Measurements from ENCODE around the gene SEMA6D.
"Not testable (repeated sequence)": the region's sequence is repeated elsewhere in the genome, so short reads cannot be mapped to it uniquely, and the experiment has no call there.

SEMA6D gene

GRCh38 chr15:47715856-47716445 lies 1.4 kb upstream of the SEMA6D start:
- in situ Hi-C loops (cut with HindIII; ENCODE audit: low sequenced_read_pairs), result no loop called here

GRCh38 chr15:47716516-47716915 lies 789 bp upstream of the SEMA6D start:
- in situ Hi-C loops (cut with HindIII; ENCODE audit: low sequenced_read_pairs), result no loop called here

GRCh38 chr15:47718497-47719437 lies 1.5 kb downstream of the SEMA6D start:
- in situ Hi-C loops (cut with HindIII; ENCODE audit: low sequenced_read_pairs), result no loop called here

- in situ Hi-C loops (cut with HindIII; ENCODE audit: low sequenced_read_pairs), result no loop called here
Measured at GRCh38 chr15:47719730-47720129, 2.4 kb downstream of the SEMA6D start.

GRCh38 chr15:47720555-47720954 lies 3.2 kb downstream of the SEMA6D start:
- in situ Hi-C loops (cut with HindIII; ENCODE audit: low sequenced_read_pairs), result no loop called here

GRCh38 chr15:47721676-47722075 lies 4.4 kb downstream of the SEMA6D start:
- in situ Hi-C loops (cut with HindIII; ENCODE audit: low sequenced_read_pairs), result no loop called here

GRCh38 chr15:47724346-47724745 lies 7.0 kb downstream of the SEMA6D start:
- in situ Hi-C loops (cut with HindIII; ENCODE audit: low sequenced_read_pairs), result no loop called here

- in situ Hi-C loops (cut with HindIII; ENCODE audit: low sequenced_read_pairs), result no loop called here
Measured at GRCh38 chr15:47725051-47725450, 7.7 kb downstream of the SEMA6D start.

- in situ Hi-C loops (cut with HindIII; ENCODE audit: low sequenced_read_pairs), result no loop called here
Measured at GRCh38 chr15:47725906-47726305, 8.6 kb downstream of the SEMA6D start.

- in situ Hi-C loops (cut with HindIII; ENCODE audit: low sequenced_read_pairs), result no loop called here
Measured at GRCh38 chr15:47726399-47726823, 9.1 kb downstream of the SEMA6D start.

GRCh38 chr15:47727137-47727536 lies 9.8 kb downstream of the SEMA6D start:
- in situ Hi-C loops (cut with HindIII; ENCODE audit: low sequenced_read_pairs), result no loop called here

GRCh38 chr15:47727676-47728075 lies 10.4 kb downstream of the SEMA6D start:
- in situ Hi-C loops (cut with HindIII; ENCODE audit: low sequenced_read_pairs), result no loop called here

- in situ Hi-C loops (cut with HindIII; ENCODE audit: low sequenced_read_pairs), result no loop called here
Measured at GRCh38 chr15:47728426-47728825, 11.1 kb downstream of the SEMA6D start.

- in situ Hi-C loops (cut with HindIII; ENCODE audit: low sequenced_read_pairs), result no loop called here
Measured at GRCh38 chr15:47728886-47729285, 11.6 kb downstream of the SEMA6D start.

GRCh38 chr15:47731230-47731629 lies 13.9 kb downstream of the SEMA6D start:
- in situ Hi-C loops (cut with HindIII; ENCODE audit: low sequenced_read_pairs), result no loop called here

- in situ Hi-C loops (cut with HindIII; ENCODE audit: low sequenced_read_pairs), result no loop called here
Measured at GRCh38 chr15:47732248-47732647, 14.9 kb downstream of the SEMA6D start.

- in situ Hi-C loops (cut with HindIII; ENCODE audit: low sequenced_read_pairs), result no loop called here
Measured at GRCh38 chr15:47733085-47733484, 15.8 kb downstream of the SEMA6D start.

GRCh38 chr15:47736143-47736786 lies 19.0 kb downstream of the SEMA6D start:
- in situ Hi-C loops (cut with HindIII; ENCODE audit: low sequenced_read_pairs), result no loop called here

GRCh38 chr15:47737477-47737876 lies 20.2 kb downstream of the SEMA6D start:
- in situ Hi-C loops (cut with HindIII; ENCODE audit: low sequenced_read_pairs), result no loop called here

GRCh38 chr15:47738144-47738825 lies 21.0 kb downstream of the SEMA6D start:
- in situ Hi-C loops (cut with HindIII; ENCODE audit: low sequenced_read_pairs), result not testable (repeated sequence)

- in situ Hi-C loops (cut with HindIII; ENCODE audit: low sequenced_read_pairs), result no loop called here
Measured at GRCh38 chr15:47741082-47741481, 23.8 kb downstream of the SEMA6D start.
